BJ (cell line): ENCODE data around the gene NFATC1. TPM values are rescaled to one million over a fixed set of nuclear protein-coding genes. Genes with fewer than 3 reads are reported as not detected.

Source experiments
- CTCF ChIA-PET: fragments of 350-600 bp; formaldehyde crosslinking; extraction: SDS; loops from one replicate; lab custom pipeline; 2021; ENCODE audit warnings: antibody characterized with exemption, inconsistent platforms; lab: Yijun Ruan, JAX
- POLR2A ChIA-PET: fragments of 300-600 bp; sonication (Branson Sonifier 250); formaldehyde crosslinking; extraction: SDS; loops from one replicate; lab custom pipeline; 2021; ENCODE audit warnings: antibody characterized with exemption; lab: Charles Lee
- DNase-seq: peaks from one replicate; pipeline ENCODE4 v3.0.0-alpha.2; 2011; ENCODE audit warnings: low read depth
- H3K27me3 ChIP-seq: 2 replicates; pipeline ENCODE4 v1.6.0; 2011; ENCODE audit warnings: low read length; ENCODE audit not compliant: control insufficient read depth, insufficient read depth
- H3K36me3 ChIP-seq: 2 replicates; pipeline ENCODE4 v1.5.1; 2011; ENCODE audit warnings: low read length; ENCODE audit not compliant: control insufficient read depth, insufficient read depth
- H3K4me3 ChIP-seq: 2 replicates; pipeline ENCODE4 v1.5.1; 2011; ENCODE audit warnings: low read depth, mild to moderate bottlenecking, control low read depth, low read length
- CTCF ChIP-seq: IDR thresholded peaks from 2 replicates; pipeline ENCODE4 v1.5.1; 2011; ENCODE audit warnings: low read depth, mild to moderate bottlenecking, control low read depth, inconsistent platforms, low read length, moderate library complexity; ENCODE audit not compliant: insufficient read depth
- polyA plus RNA-seq: library from polyadenylated mRNA; depleted of rRNA; stranded (reverse); fragments of >200 nt; gene quantifications from 2 replicates; pipeline ENCODE4 v1.2.3, GENCODE V29; 2011

Gene NFATC1
- polyA plus RNA-seq, 1 experiment = 1.2 TPM

- TF ChIP-seq CTCF = no peak
- ChIA-PET POLR2A (no interaction called here), CTCF (interaction anchor here (1.9 kb wide), 1 partner anchor 12 kb away, joined by 5 read pairs; no protein-coding TSS in a partner anchor)
- no peaks in the 10 kb centered on the region for H3K36me3 ChIP-seq
- DNase-seq = no peak
- H3K4me3 ChIP-seq = no peak overlapping the region
- no peaks in the 10 kb centered on the region for H3K27me3 ChIP-seq
These were observed 54.8 kb downstream of the NFATC1 start for GRCh38 chr18:79450289-79451080.

GRCh38 chr18:79451237-79452125 lies 55.8 kb downstream of the NFATC1 start:
- CTCF ChIA-PET = interaction anchor here (1.9 kb wide), 1 partner anchor 13 kb away, joined by 5 read pairs; no protein-coding TSS in a partner anchor
- Histone ChIP-seq H3K27me3 (no peaks in the 10 kb centered on the region), H3K4me3 (no peak overlapping the region), H3K36me3 (no peaks in the 10 kb centered on the region)
- TF ChIP-seq CTCF = no peak
- POLR2A ChIA-PET = no interaction called here
- DNase-seq = no peak

GRCh38 chr18:79452190-79452990 lies 56.7 kb downstream of the NFATC1 start:
- DNase-seq = no peak
- Histone ChIP-seq H3K27me3 (no peaks in the 10 kb centered on the region), H3K4me3 (no peak overlapping the region), H3K36me3 (no peaks in the 10 kb centered on the region)
- ChIA-PET CTCF (no interaction called here), POLR2A (no interaction called here)
- no peak for TF ChIP-seq CTCF

- H3K36me3 ChIP-seq = no peaks in the 10 kb centered on the region
- no peak for TF ChIP-seq CTCF
- ChIA-PET POLR2A (no interaction called here), CTCF (interaction anchor here (0.9 kb wide), 1 partner anchor 14 kb away, joined by 3 read pairs; no protein-coding TSS in a partner anchor)
- H3K27me3 ChIP-seq = no peaks in the 10 kb centered on the region
- no peak for DNase-seq
- no peak overlapping the region for H3K4me3 ChIP-seq
These were observed 57.4 kb downstream of the NFATC1 start for GRCh38 chr18:79452991-79453645.
